ENCODE data around the gene AASDH. TPM values are rescaled to one million over a fixed set of nuclear protein-coding genes. Genes with fewer than 3 reads are reported as not detected.
"Not testable (repeated sequence)": the region's sequence is repeated elsewhere in the genome, so short reads cannot be mapped to it uniquely, and the experiment has no call there.

Gene AASDH
- total RNA-seq, 2 donors from 2014 or later: 8.8 to 13.8 TPM

DNA sequence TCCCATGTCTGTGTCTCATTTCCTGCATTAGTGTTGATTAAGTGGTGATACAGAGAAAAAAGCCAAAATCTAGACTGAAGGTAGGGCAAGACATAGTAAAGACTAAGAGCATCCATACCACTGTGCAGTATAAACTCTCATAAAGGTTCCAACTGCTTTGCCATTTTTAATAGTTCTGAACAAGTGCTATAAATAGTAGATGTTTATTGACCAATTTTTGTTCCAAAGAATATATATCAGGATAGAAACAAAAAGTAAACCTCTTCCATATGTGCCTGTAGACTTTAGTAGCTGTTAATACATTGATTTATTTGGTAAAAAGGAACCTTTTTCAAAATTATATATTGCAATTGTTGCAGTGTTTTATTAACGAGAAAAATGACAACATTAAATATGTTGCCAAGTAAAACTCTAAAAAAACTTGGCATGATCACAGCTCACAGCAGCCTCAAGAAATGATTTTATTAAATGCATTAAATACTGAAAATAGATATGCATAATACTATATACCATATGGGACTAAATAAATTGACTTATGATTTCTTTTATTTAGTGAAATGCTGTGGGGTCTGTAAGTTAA, 22.3 kb upstream of the AASDH start:
- Mint-ChIP-seq H3K36me3 (peaks cover 6% of the 10 kb centered on the region in 2 donors), H3K27ac (no peak overlapping the region), H3K9me3 (no peaks in the 10 kb centered on the region)
- DNase-seq (ENCODE audit: low spot score in 2 of 2): no peak
- no peak for ATAC-seq

DNA sequence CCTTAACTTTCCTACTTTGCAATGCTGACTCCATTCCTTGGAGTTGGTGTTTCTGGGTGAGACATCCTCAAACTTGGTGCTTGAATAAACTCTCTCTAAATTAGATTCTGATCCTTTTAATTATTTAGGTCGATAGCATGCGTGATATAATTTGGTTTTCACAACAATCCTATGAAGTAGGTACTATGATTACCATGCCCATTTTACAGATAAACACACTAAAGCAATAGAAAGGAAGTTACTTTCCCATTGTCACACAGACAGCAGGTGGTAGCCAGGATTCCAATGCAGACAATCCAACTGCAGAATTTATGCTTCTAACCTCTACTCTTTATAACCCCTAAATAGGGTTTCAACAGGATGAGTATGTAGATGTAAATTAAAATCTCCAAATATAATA, 21.7 kb upstream of the AASDH start:
- H3K36me3 Mint-ChIP-seq: peaks cover 6% of the 10 kb centered on the region in 2 donors

DNA sequence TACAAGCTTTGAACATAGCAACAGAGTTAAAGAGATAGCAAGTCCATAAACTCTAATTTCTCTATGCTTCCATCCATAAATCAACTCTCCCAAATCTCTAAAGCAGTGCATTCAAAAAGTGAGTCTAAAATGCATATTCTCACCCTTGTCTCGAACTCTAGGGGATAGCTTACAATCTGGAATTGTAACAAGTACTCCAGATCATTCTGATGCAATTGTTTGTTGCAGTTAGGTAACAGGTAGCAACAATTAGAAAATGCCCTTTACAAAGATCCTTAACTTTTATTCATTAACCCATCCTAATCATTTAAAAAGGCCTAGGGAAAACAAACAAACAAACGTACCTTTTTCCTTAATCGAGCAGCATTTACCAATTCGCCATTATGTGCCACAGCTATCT, 18.9 kb upstream of the AASDH start:
- H3K9me3 Mint-ChIP-seq: no peaks in the 10 kb centered on the region
- DNase-seq (ENCODE audit: low spot score in 2 of 2) (no peak), ATAC-seq (no peak)
- peaks cover 6% of the 10 kb centered on the region in 2 donors for H3K36me3 Mint-ChIP-seq
- no peak overlapping the region for H3K27ac Mint-ChIP-seq

More for the DNA sequence above, 21.7 kb upstream of the AASDH start:
- DNase-seq (ENCODE audit: low spot score in 2 of 2) (no peak), ATAC-seq (no peak)
- Mint-ChIP-seq H3K9me3 (no peaks in the 10 kb centered on the region), H3K27ac (no peak overlapping the region)

DNA sequence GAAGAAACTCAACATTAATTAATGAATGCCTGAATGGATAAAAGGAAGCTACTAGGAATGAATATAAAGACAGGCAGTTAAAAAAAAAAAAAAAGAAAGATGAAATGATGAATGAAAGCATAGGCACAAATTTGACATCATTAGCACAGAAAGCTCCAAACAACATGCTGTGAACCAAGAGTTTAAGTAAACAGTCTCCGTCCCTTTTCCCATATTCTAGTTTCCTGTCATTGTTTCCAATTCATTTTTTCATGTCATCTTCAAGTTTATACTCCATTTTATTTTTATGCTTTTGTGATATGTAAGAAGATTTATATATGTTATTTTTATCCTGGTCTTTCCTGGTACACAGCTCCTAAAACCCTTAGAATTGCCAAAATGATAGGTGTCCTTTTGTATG, 17.7 kb upstream of the AASDH start:
- DNase-seq (ENCODE audit: low spot score in 2 of 2) (no peak), ATAC-seq (no peak)
- Mint-ChIP-seq H3K36me3 (peaks cover 6% of the 10 kb centered on the region in 2 donors), H3K9me3 (no peaks in the 10 kb centered on the region), H3K27ac (no peak overlapping the region)

DNA sequence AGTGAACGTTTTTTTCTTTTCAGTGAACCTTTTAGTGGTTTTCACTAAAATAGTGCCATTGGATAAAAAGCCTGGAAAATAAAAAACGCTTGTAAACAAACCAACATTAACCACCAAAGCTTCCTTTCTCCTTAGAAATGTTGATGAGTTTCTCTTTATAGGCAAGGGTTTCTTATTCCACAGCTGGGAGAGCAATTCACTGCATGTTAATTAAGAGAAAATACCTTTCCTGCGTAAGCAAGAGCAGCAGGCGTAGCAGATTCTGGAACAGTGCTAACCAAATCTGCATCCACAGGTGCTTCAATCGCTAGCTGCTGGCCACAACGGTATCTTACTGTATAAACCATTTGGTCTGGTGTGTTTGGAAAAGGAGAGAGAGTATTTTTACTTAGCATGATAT, 13.3 kb upstream of the AASDH start:
- H3K27ac Mint-ChIP-seq: no peak overlapping the region
- no peak for DNase-seq (ENCODE audit: low spot score in 2 of 2)

DNA sequence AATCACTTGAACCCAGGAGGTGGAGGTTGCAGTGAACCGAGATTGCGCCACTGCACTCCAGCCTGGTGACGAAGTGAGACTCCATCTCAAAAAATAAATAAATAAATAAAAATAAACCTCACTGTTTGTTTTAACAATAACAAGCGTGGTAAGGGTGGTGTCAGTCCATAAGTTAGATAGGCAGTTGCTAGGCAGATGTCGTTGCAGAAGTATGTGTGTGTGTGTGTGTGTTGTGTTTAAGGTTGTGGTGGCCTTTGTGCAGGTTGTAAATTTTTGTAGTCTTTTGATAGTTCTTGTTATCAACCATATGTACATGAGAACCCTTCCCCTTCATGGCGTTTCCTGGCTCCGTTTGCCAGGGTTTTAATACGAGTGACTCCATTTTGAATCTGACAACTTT, 4.0 kb upstream of the AASDH start:
- Mint-ChIP-seq H3K9me3 (no peaks in the 10 kb centered on the region), H3K36me3 (peaks cover 14 to 15% of the 10 kb centered on the region in 2 donors), H3K27ac (no peak overlapping the region)
- DNase-seq (ENCODE audit: low spot score in 2 of 2): no peak
- no peak for ATAC-seq

More for the DNA sequence above, 13.3 kb upstream of the AASDH start:
- no peak for ATAC-seq
- H3K36me3 Mint-ChIP-seq: no peaks in the 10 kb centered on the region
- H3K9me3 Mint-ChIP-seq: no peaks in the 10 kb centered on the region

DNA sequence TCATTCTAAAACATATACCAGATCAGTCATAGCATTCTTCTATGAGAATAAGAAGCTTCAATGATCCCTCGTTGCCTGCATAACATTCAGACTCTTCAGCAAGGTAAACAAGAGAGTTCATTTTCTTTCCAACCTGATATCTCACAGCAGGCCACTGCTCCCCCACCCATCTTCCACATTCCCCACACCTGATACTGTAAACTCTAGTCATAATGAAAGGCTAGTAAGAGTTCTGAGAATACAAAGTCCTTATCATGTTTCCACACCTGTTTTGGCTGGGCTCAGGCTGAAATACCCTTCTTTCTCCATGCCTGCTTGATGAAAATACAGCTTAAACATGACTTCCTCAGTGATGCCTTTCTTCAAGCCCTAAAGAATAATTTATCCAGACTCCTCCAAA, 2.3 kb upstream of the AASDH start:
- Mint-ChIP-seq H3K36me3 (peaks cover 14 to 15% of the 10 kb centered on the region in 2 donors), H3K27ac (peak overlapping the region in 1 of 2 donors; percentile 61), H3K9me3 (no peaks in the 10 kb centered on the region)
- ATAC-seq (no peak), DNase-seq (ENCODE audit: low spot score in 2 of 2) (no peak)

DNA sequence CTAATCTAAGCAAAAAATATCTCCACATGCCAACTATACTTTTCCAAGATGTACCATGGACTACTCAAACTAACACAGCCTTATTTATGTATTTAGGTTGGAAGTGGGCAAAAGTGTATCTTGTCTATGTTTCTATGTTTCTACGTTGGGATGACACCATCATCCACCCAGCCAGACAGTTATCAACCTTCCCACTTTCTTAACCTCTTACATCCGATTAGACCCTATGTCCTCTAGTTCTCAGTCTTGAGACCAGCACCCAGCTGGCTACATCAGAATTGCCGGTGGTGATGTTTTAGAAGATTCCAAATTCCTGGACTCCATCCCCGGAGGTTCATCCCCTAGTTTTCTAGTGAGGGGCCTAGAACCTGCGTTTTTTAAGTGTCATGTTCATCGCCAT, 1.0 kb upstream of the AASDH start:
- Mint-ChIP-seq H3K9me3 (no peaks in the 10 kb centered on the region), H3K27ac (peak overlapping the region; percentile 99 to 100), H3K36me3 (peaks cover 14 to 15% of the 10 kb centered on the region in 2 donors)
- DNase-seq (ENCODE audit: low spot score in 2 of 2) (no peak), ATAC-seq (no peak)

DNA sequence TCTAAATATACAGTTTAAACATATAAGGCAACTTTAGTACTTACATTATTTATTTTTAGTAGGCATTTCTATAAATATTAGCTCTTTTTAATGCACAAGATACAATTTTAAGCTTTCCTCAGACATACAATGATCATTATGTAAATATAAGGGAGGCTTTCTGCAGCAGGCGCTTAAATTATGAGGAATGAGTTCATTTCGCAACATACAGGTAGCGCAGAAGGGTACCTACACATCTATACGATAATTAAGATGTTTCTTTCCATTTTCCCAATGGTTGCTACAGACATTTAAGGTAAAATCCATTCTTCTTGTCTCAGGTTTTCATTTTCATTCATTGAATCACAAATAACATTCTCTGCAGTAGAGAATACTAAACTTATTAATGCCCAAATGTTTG, 1.2 kb downstream of the AASDH start:
- no peak for ATAC-seq
- H3K36me3 Mint-ChIP-seq: peaks cover 14 to 15% of the 10 kb centered on the region in 2 donors
- peak overlapping the region in 1 of 2 donors; percentile 100 for H3K27ac Mint-ChIP-seq

DNA sequence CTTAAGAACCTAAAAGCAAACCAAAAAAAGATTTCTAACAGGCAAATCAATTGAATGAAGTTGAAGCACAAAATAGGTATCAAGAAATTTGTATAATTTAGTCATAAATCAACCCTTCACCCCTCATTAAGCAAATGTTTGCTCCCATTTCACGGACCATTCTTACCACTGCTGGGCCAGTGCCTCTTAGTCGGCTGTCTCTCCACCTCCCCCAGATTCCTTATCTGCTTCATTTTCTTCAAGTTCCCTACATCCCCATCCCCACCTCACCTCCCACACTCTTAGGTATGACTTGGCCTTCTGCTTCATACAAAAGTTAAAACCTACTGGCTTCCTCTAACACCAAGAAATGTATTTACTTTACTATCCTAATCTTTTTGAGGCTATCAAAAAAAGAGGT, 11.8 kb downstream of the AASDH start:
- no peak overlapping the region for H3K27ac Mint-ChIP-seq

More for the DNA sequence above, 1.2 kb downstream of the AASDH start:
- no peaks in the 10 kb centered on the region for H3K9me3 Mint-ChIP-seq
- no peak for DNase-seq (ENCODE audit: low spot score in 2 of 2)

DNA sequence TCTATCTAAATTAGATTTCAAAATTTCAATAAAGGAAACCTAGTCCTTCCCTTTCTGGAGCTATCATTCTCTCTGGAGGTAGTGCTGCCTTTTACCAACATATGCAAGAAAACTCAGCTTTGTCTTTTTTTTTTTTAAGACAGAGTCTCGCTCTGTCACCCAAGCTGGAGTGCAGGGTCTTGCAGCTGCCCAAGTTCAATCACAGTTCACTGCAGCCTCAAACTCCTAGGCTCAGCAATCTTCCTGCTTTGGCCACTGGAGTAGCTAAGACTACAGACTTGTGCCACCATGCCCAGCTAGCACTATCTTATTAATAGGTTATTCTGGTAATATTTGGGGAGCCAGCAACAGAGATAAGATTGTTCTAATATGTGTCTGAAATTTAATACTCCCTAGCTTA, 12.3 kb downstream of the AASDH start:
- H3K36me3 Mint-ChIP-seq: peaks cover 2 to 5% of the 10 kb centered on the region in 2 donors
- DNase-seq (ENCODE audit: low spot score in 2 of 2): no peak

More for the DNA sequence above, 11.8 kb downstream of the AASDH start:
- Mint-ChIP-seq H3K36me3 (no peaks in the 10 kb centered on the region), H3K9me3 (no peaks in the 10 kb centered on the region)
- DNase-seq (ENCODE audit: low spot score in 2 of 2) (no peak), ATAC-seq (no peak)

DNA sequence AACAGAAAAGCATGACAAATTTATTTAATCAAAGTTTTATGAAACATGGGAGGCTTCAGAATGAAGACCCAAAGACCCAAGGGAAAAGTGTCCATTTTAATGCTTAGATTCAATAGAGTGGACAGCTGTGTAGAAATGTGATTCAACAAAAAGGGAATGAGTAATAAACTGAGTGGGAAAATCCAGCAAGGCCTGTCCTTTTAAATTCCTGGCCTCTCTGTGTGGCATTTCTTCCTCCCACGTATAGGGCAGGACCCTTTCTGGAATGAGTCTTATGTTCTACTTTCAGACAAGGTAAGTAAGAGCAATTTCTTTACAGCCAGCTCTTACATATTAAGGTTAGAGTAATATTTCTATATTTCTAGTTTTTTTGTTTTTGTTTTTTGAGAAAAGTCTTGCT, 14.5 kb downstream of the AASDH start:
- ATAC-seq (no peak), DNase-seq (ENCODE audit: low spot score in 2 of 2) (no peak)
- no peaks in the 10 kb centered on the region for H3K9me3 Mint-ChIP-seq
- H3K36me3 Mint-ChIP-seq: peaks cover 16 to 24% of the 10 kb centered on the region in 2 donors
- H3K27ac Mint-ChIP-seq: no peak overlapping the region

More for the DNA sequence above, 12.3 kb downstream of the AASDH start:
- Mint-ChIP-seq H3K27ac (no peak overlapping the region), H3K9me3 (no peaks in the 10 kb centered on the region)
- no peak for ATAC-seq

DNA sequence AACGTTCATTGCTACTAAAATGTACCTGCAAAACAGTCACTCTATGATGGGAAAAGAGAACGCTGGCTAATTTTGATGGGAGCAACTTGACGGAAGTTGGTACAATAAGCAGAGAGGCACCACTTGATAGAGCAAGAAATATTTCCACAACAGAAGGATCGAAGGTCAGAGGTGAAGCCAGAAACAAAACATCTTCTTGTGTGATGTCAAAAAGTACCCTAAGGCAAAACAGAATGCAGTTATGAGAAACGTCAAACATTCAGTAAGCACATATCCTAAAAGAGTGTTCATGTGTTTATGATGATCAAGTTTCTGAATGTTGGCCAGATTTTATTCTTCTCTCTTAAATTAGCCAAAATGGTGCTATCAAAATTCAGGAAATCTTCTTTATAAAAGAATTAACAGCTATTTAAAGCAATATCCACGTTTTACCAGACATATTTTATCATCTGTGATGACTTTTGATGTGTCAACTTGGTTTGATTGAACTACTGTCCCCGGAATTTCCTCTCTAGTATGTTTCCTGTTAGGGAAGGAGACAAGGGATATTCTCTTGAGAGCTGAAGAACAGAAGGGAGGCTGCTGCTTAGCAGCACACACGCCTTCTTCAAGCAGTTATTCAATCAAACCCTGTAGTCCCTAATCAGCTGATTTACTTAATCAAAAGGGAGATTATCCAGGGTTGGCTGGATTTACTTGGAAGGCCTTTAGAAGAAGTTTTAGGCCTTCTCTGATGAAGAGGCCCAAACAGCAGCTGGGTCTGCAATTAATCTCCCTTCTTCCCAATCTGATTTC, 15.7 kb downstream of the AASDH start:
- no peak overlapping the region for H3K27ac Mint-ChIP-seq
- H3K9me3 Mint-ChIP-seq: no peaks in the 10 kb centered on the region
- DNase-seq (ENCODE audit: low spot score in 2 of 2): no peak
- no peak for ATAC-seq
- peaks cover 16 to 24% of the 10 kb centered on the region in 2 donors for H3K36me3 Mint-ChIP-seq

DNA sequence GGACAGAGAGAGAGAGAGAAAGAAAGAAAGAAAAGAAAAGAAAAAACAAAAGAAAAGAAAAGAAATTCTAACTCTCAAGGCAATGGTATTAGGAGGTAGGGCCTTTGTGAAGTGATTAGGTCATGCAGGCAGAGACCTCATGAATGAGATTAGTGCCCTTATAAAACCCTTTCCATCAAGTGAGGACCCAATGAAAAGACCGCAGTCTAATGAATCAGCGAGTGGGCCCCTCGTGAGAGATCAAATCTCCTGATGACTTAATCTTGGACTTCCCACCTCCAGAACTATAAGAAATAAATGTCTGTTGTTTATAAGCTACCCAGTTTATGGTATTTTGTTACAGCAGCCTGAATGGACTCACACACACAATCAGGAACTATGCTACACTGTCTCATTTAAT, 16.9 kb downstream of the AASDH start:
- Mint-ChIP-seq H3K27ac (no peak overlapping the region), H3K9me3 (peaks cover 0 to 4% of the 10 kb centered on the region in 2 donors), H3K36me3 (peaks cover 22 to 24% of the 10 kb centered on the region in 2 donors)
- DNase-seq (ENCODE audit: low spot score in 2 of 2) (no peak), ATAC-seq (no peak)

DNA sequence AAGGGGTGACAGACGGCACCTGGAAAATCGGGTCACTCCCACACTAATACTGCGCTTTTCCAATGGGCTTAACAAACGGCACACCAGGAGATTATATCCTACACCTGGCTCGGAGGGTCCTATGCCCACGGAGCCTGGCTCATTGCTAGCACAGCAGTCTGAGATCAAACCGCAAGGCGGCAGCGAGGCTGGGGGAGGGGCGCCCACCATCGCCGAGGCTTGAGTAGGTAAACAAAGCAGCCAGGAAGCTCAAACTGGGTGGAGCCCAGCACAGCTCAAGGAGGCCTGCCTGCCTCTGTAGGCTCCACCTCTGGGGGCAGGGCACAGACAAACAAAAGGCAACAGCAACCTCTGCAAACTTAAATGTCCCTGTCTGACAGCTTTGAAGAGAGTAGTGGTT, 24.3 kb downstream of the AASDH start:
- peaks cover 19 to 30% of the 10 kb centered on the region in 2 donors for H3K36me3 Mint-ChIP-seq
- not testable (repeated sequence) for H3K27ac Mint-ChIP-seq; DNase-seq (ENCODE audit: low spot score in 2 of 2); ATAC-seq; H3K9me3 Mint-ChIP-seq

DNA sequence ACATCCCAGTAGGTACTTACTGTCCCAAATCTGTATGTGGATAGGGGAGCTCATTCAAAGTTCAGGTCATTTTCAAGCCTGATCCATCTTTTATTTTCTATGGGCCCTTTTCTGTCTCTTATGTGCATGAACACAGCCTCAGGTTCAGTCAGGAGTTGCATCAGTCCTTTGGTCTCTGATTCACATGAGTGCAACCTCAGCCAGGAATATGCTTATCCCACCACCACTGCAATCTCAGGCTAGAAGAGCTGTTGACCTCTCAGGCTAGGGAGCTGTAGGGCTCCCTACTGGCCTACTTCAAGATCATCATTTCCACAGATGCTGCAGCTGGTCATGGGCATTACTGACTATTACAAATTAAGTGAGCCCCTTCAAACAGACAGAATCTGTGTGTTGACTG, 27.2 kb downstream of the AASDH start:
- Mint-ChIP-seq H3K36me3 (peaks cover 18 to 21% of the 10 kb centered on the region in 2 donors), H3K9me3 (no peaks in the 10 kb centered on the region), H3K27ac (no peak overlapping the region)
- DNase-seq (ENCODE audit: low spot score in 2 of 2) (no peak), ATAC-seq (no peak)

DNA sequence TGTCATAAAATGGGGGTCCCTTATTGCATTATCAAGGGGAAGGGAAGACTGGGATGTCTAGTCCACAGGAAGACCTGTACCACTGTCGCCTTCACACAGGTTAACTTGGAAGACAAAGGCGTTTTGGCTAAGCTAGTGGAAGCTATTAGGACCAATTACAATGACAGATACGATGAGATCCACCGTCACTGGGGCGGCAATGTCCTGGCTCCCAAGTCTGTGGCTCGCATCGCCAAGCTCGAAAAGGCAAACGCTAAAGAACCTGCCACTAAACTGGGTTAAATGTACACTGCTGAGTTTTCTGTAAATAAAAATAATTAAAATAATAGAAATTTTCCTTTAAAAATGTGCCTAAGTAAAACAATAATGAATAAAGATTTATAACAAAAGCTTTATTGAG, 30.6 kb downstream of the AASDH start:
- Mint-ChIP-seq H3K9me3 (no peaks in the 10 kb centered on the region), H3K27ac (peak overlapping the region in 1 of 2 donors; percentile 14)
- no peak for ATAC-seq

DNA sequence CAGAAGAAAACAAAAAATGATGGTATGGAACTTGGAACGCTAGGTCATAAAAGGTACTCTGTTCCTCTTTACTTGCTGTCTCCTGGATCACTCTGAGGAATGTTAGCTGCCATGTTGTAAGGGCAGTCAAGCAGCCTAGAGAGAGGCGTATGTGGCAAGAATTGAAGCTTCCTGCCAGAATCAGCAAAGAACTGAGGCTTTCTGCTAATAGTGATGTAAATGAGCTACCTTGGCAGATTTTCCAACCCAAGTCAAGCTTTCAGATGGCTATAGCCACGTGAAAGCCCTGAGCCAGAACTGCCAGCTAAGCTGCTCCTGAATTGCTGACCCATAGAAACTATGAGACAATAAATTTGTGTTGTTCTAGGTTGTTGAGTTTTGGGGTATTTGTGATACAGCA, 38.7 kb downstream of the AASDH start:
- DNase-seq (ENCODE audit: low spot score in 2 of 2): no peak
- no peak for ATAC-seq
- H3K9me3 Mint-ChIP-seq: no peaks in the 10 kb centered on the region
- H3K36me3 Mint-ChIP-seq: peaks cover 6% of the 10 kb centered on the region in 2 donors
- no peak overlapping the region for H3K27ac Mint-ChIP-seq

More for the DNA sequence above, 30.6 kb downstream of the AASDH start:
- no peak for DNase-seq (ENCODE audit: low spot score in 2 of 2)
- no peaks in the 10 kb centered on the region for H3K36me3 Mint-ChIP-seq

Measured in activated naive CD4-positive, alpha-beta T cell treated with anti-CD3 and anti-CD28 coated beads, Interleukin-2, amount 50 U/mL, for 72 hours (primary cell).